22Rv1 (cell line): ENCODE measurements around the gene KBTBD12.

Source experiments
- CTCF ChIP-seq: fragments of 450-650 bp; IDR thresholded peaks from 2 replicates; pipeline ENCODE4 v1.5.1; 2017; ENCODE audit warnings: mild to moderate bottlenecking
- ZFX ChIP-seq: fragments of 450-650 bp; IDR thresholded peaks from 2 replicates; pipeline ENCODE4 v1.6.1; 2017; ENCODE audit warnings: antibody characterized with exemption, borderline replicate concordance

DNA sequence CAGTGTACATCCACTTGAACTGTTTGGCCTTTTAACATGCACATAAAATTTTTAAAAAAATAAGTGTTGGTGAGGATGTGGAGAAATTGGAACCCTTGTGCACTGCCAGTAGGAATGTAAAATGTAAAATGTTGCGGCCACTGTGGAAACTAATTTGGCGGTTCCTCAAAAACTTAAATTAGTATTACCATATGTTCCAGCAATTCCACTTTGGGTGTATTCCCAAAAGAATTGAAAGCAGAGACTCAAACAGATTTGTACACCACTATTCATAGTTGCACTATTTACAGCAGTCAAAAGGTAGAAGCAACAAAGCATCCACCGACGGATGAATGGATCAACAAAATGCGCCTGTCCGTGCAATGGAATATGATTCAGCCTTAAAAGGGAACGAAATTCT, 82.0 kb downstream of the KBTBD12 start:
- TF ChIP-seq CTCF (no peak), ZFX (no peak)
